BE2C (cell line): ENCODE measurements around the gene CREB3L1.
A peak's percentile ranks its signal among the peaks of the same experiment; 100 is the strongest.

Source experiments
- DNase-seq: peaks from one replicate; pipeline ENCODE4 v3.0.0-alpha.2; 2020
- H3K27me3 ChIP-seq: fragments of 250-450 bp; sonication (Bioruptor Pico); 2 replicates; pipeline ENCODE4 v1.5.1; 2020; ENCODE audit warnings: mild to moderate bottlenecking
- H3K36me3 ChIP-seq: fragments of 250-450 bp; sonication (Bioruptor Pico); 2 replicates; pipeline ENCODE4 v1.5.1; 2020; ENCODE audit warnings: mild to moderate bottlenecking
- H3K4me1 ChIP-seq: fragments of 250-450 bp; sonication (Bioruptor Pico); 2 replicates; pipeline ENCODE4 v1.5.1; 2020
- H3K4me3 ChIP-seq: 2 replicates; pipeline ENCODE4 v1.5.1; 2011; ENCODE audit warnings: low read depth, low read length
- H3K9me3 ChIP-seq: fragments of 250-450 bp; sonication (Bioruptor Pico); 2 replicates; pipeline ENCODE4 v1.5.1; 2020
- CTCF ChIP-seq: IDR thresholded peaks from 2 replicates; pipeline ENCODE4 v1.5.1; 2012; ENCODE audit warnings: mild to moderate bottlenecking, low read depth, low read length

The CREB3L1 gene

GRCh38 chr11:46307369-46307768 lies 29.9 kb downstream of the CREB3L1 start:
- no peaks in the 10 kb centered on the region for H3K36me3 ChIP-seq
- H3K9me3 ChIP-seq = no peaks in the 10 kb centered on the region
- no peak for TF ChIP-seq CTCF
- DNase-seq = no peak
- H3K4me3 ChIP-seq = no peak overlapping the region
- H3K27me3 ChIP-seq = no peaks in the 10 kb centered on the region
- no peaks in the 10 kb centered on the region for H3K4me1 ChIP-seq

- Histone ChIP-seq H3K36me3 (no peaks in the 10 kb centered on the region), H3K4me1 (no peaks in the 10 kb centered on the region), H3K4me3 (no peak overlapping the region), H3K9me3 (no peaks in the 10 kb centered on the region), H3K27me3 (no peaks in the 10 kb centered on the region)
- no peak for DNase-seq
- no peak for TF ChIP-seq CTCF
Measured at GRCh38 chr11:46307785-46308341, 30.4 kb downstream of the CREB3L1 start.

- Histone ChIP-seq H3K4me1 (no peaks in the 10 kb centered on the region), H3K4me3 (no peak overlapping the region), H3K36me3 (no peaks in the 10 kb centered on the region)
Measured at GRCh38 chr11:46308631-46309419, 31.4 kb downstream of the CREB3L1 start.

GRCh38 chr11:46309814-46310259 lies 32.4 kb downstream of the CREB3L1 start:
- TF ChIP-seq CTCF = no peak

More at GRCh38 chr11:46308631-46309419, 31.4 kb downstream of the CREB3L1 start:
- H3K27me3 ChIP-seq = no peaks in the 10 kb centered on the region
- peak; percentile 72 for TF ChIP-seq CTCF
- H3K9me3 ChIP-seq = no peaks in the 10 kb centered on the region
- DNase-seq = peak; percentile 63

GRCh38 chr11:46315033-46315738 lies 37.7 kb downstream of the CREB3L1 start:
- Histone ChIP-seq H3K4me1 (no peaks in the 10 kb centered on the region), H3K36me3 (no peaks in the 10 kb centered on the region), H3K9me3 (no peaks in the 10 kb centered on the region), H3K4me3 (no peak overlapping the region), H3K27me3 (no peaks in the 10 kb centered on the region)
- peak; percentile 81 for TF ChIP-seq CTCF
- DNase-seq = peak; percentile 77

More at GRCh38 chr11:46309814-46310259, 32.4 kb downstream of the CREB3L1 start:
- Histone ChIP-seq H3K9me3 (no peaks in the 10 kb centered on the region), H3K4me3 (no peak overlapping the region), H3K27me3 (no peaks in the 10 kb centered on the region), H3K36me3 (no peaks in the 10 kb centered on the region), H3K4me1 (no peaks in the 10 kb centered on the region)
- DNase-seq = peak; percentile 29
